Activated CD4-positive, alpha-beta T cell treated with anti-CD3 and anti-CD28 coated beads, Interleukin-2, amount 50 U/mL, for 48 hours (primary cell): ENCODE data around the gene EID2B.

Experiments used
- DNase-seq, 2 experiments: peaks; one replicate each; pipeline ENCODE4 v3.0.0-alpha.2; 2020

EID2B gene

GRCh38 chr19:39532233-39533002 lies at the start of gene EID2B:
EID2B (minus strand) TSS chr19:39532852; CDS start chr19:39532802, 50 bp downstream.
- DNase-seq, result peak; percentile 93

GRCh38 chr19:39582442-39582841 lies 49.8 kb upstream of the EID2B start:
- peak; percentile 50 to 58 for DNase-seq

GRCh38 chr19:39568604-39569003 lies 36.0 kb upstream of the EID2B start:
- DNase-seq, result no peak

GRCh38 chr19:39566064-39566463 lies 33.4 kb upstream of the EID2B start:
- no peak for DNase-seq

- no peak for DNase-seq
Measured at GRCh38 chr19:39563408-39563807, 30.8 kb upstream of the EID2B start.

- no peak for DNase-seq
Measured at GRCh38 chr19:39558624-39559117, 26.0 kb upstream of the EID2B start.

GRCh38 chr19:39557811-39558623 lies 25.4 kb upstream of the EID2B start:
- DNase-seq, result no peak

GRCh38 chr19:39555883-39556282 lies 23.2 kb upstream of the EID2B start:
- DNase-seq, result no peak

- no peak for DNase-seq
Measured at GRCh38 chr19:39554701-39555311, 22.2 kb upstream of the EID2B start.

GRCh38 chr19:39553082-39553652 lies 20.5 kb upstream of the EID2B start:
- DNase-seq, result no peak

GRCh38 chr19:39550197-39550596 lies 17.5 kb upstream of the EID2B start:
- no peak for DNase-seq

- no peak for DNase-seq
Measured at GRCh38 chr19:39546599-39546998, 13.9 kb upstream of the EID2B start.

- no peak for DNase-seq
Measured at GRCh38 chr19:39544911-39545310, 12.3 kb upstream of the EID2B start.

GRCh38 chr19:39544226-39544903 lies 11.7 kb upstream of the EID2B start:
- DNase-seq, result no peak

- no peak for DNase-seq
Measured at GRCh38 chr19:39543477-39543857, 10.8 kb upstream of the EID2B start.

- no peak for DNase-seq
Measured at GRCh38 chr19:39542206-39542605, 9.6 kb upstream of the EID2B start.

GRCh38 chr19:39540333-39540673 lies 7.7 kb upstream of the EID2B start:
- DNase-seq, result no peak

GRCh38 chr19:39539518-39540332 lies 7.1 kb upstream of the EID2B start, which contains the start of gene EID2:
EID2 (minus strand) TSS chr19:39540161; CDS start chr19:39540079, 82 bp downstream.
- DNase-seq, result peak; percentile 93 to 95

GRCh38 chr19:39539165-39539517 lies 6.5 kb upstream of the EID2B start:
- no peak for DNase-seq

- DNase-seq, result no peak
Measured at GRCh38 chr19:39533791-39534190, 1.1 kb upstream of the EID2B start.

GRCh38 chr19:39533003-39533512 lies 406 bp upstream of the EID2B start:
- no peak for DNase-seq

GRCh38 chr19:39531834-39532232 lies 819 bp downstream of the EID2B start:
- DNase-seq, result no peak
